Upper lobe of left lung (tissue), 6 donors: Measurements from ENCODE around the gene ZNF554. TPM values are rescaled to one million over a fixed set of nuclear protein-coding genes. Genes with fewer than 3 reads are reported as not detected.

Source experiments
- ATAC-seq, 2 donors: fragments of 200-7000 bp; cut with Tn5 transposase; one replicate each; pipeline ENCODE4 v1.9.1; 2022; ENCODE audit warnings: mild to moderate bottlenecking in 2 of 2, moderate library complexity in 2 of 2; ENCODE audit not compliant: low FRiP score in 2 of 2
- DNase-seq, 2 donors: peaks; one replicate each; pipeline ENCODE4 v3.0.0-alpha.2; 2019 to 2020
- H3K27ac ChIP-seq, 4 donors: fragments of 200-600 bp; sonication (generic); one replicate each; pipeline ENCODE4 v1.5.1; 2016 to 2019
- H3K27me3 ChIP-seq, 4 donors: fragments of 200-600 bp; sonication (generic); one replicate each; pipeline ENCODE4 v1.5.1; 2017 to 2019
- H3K36me3 ChIP-seq, 4 donors: fragments of 200-600 bp; sonication (generic); one replicate each; pipeline ENCODE4 v1.5.1; 2016 to 2019
- H3K4me1 ChIP-seq, 4 donors: fragments of 200-600 bp; sonication (generic); one replicate each; pipeline ENCODE4 v1.5.1; 2018 to 2019
- H3K4me3 ChIP-seq, 4 donors: fragments of 200-600 bp; sonication (generic); one replicate each; pipeline ENCODE4 v1.5.1; 2017 to 2019; ENCODE audit warnings: mild to moderate bottlenecking in 2 of 4, moderate library complexity in 1 of 4
- H3K9me3 ChIP-seq, 4 donors: fragments of 200-600 bp; sonication (generic); one replicate each; pipeline ENCODE4 v1.5.1; 2018 to 2019
- CTCF ChIP-seq, 6 experiments: fragments of 450-650 bp in 4 of 6; fragments of 200-600 bp in 2 of 6; sonication (generic) in 2 of 6; IDR thresholded peaks; one replicate each; pipeline ENCODE4 v1.5.1; 2016 to 2019; ENCODE audit warnings: antibody characterized with exemption in 6 of 6
- EP300 ChIP-seq, 4 donors: sonication (generic); formaldehyde crosslinking; IDR thresholded peaks; one replicate each; pipeline ENCODE4 v1.5.1; 2017; ENCODE audit warnings: antibody characterized with exemption in 4 of 4, control low read depth in 2 of 4
- POLR2A ChIP-seq, 4 donors: fragments of 450-650 bp; IDR thresholded peaks; one replicate each; pipeline ENCODE4 v1.5.1; 2016 to 2017; ENCODE audit warnings: antibody characterized with exemption in 4 of 4, mild to moderate bottlenecking in 2 of 4
- POLR2AphosphoS5 ChIP-seq, 2 donors: sonication (generic); formaldehyde crosslinking; IDR thresholded peaks; one replicate each; pipeline ENCODE4 v1.5.1; 2017; ENCODE audit warnings: antibody characterized with exemption in 2 of 2
- WGBS, 2 donors: methylation state at CpG; one replicate each; pipeline ENCODE4 v1.1.5; 2017 to 2018; 5-methylcytosine and 5-hydroxymethylcytosine counted together
- total RNA-seq, 6 donors: library from RNA; depleted of rRNA in 4 of 6; stranded (reverse); fragments of >200 nt in 4 of 6; gene quantifications; one replicate each; pipeline versions ENCODE4 v1.1.0 to v1.2.1, GENCODE V29; 2016 to 2021
- donor health status: DM: no; HTN: no; CAD: no; lungs with moderate emphysema.
- donor health status: DM: no; HTN: yes; CAD: no; lungs with severe emphysema.

ZNF554 gene
- total RNA-seq, 6 donors from 2014 or later: 3.2 to 11.5 (median 6.7) TPM

GRCh38 chr19:2847507-2847906 lies 27.8 kb downstream of the ZNF554 start:
- 91 to 93% methylated on average over 3 of the region's 3 CpGs for WGBS, 2 donors
- Histone ChIP-seq H3K4me3 (no peak overlapping the region), H3K27ac (no peak overlapping the region), H3K36me3 (peaks cover 14 to 34% (median 21%) of the 10 kb centered on the region in 4 donors), H3K27me3 (no peaks in the 10 kb centered on the region), H3K4me1 (peaks cover 3 to 6% (median 4%) of the 10 kb centered on the region in 4 donors), H3K9me3 (peaks cover 26 to 49% (median 29%) of the 10 kb centered on the region in 4 donors)
- no peak for TF ChIP-seq POLR2A (IDR thresholded peaks at IDR 0.05)
- TF ChIP-seq POLR2AphosphoS5 (IDR thresholded peaks at IDR 0.05): no peak
- no peak for TF ChIP-seq EP300 (IDR thresholded peaks at IDR 0.05)
- no peak for TF ChIP-seq CTCF (IDR thresholded peaks at IDR 0.05)
- DNase-seq (no peak), ATAC-seq (no peak)

- peaks cover 20 to 45% (median 32%) of the 10 kb centered on the region in 4 donors for H3K36me3 ChIP-seq
- ATAC-seq: no peak
- H3K4me1 ChIP-seq: no peaks in the 10 kb centered on the region
- H3K9me3 ChIP-seq: peaks cover 37 to 60% (median 40%) of the 10 kb centered on the region in 4 donors
- 72 to 80% methylated on average over 3 to 4 of the region's 4 CpGs for WGBS, 2 donors
- H3K27me3 ChIP-seq: no peaks in the 10 kb centered on the region
- TF ChIP-seq CTCF (IDR thresholded peaks at IDR 0.05): no peak
- TF ChIP-seq POLR2A (IDR thresholded peaks at IDR 0.05): no peak
- no peak for TF ChIP-seq EP300 (IDR thresholded peaks at IDR 0.05)
- no peak for TF ChIP-seq POLR2AphosphoS5 (IDR thresholded peaks at IDR 0.05)
- no peak overlapping the region for H3K27ac ChIP-seq
- no peak overlapping the region for H3K4me3 ChIP-seq
- no peak for DNase-seq
Observed at GRCh38 chr19:2848616-2849015, 28.9 kb downstream of the ZNF554 start.

GRCh38 chr19:2850256-2850925 lies 30.7 kb downstream of the ZNF554 start:
- Histone ChIP-seq H3K36me3 (peaks cover 20 to 53% (median 36%) of the 10 kb centered on the region in 4 donors), H3K4me1 (no peaks in the 10 kb centered on the region), H3K9me3 (peaks cover 46 to 78% (median 54%) of the 10 kb centered on the region in 4 donors), H3K27ac (no peak overlapping the region), H3K27me3 (no peaks in the 10 kb centered on the region), H3K4me3 (no peak overlapping the region)
- DNase-seq (no peak), ATAC-seq (no peak)
- no peak for TF ChIP-seq POLR2AphosphoS5 (IDR thresholded peaks at IDR 0.05)
- no peak for TF ChIP-seq POLR2A (IDR thresholded peaks at IDR 0.05)
- no peak for TF ChIP-seq CTCF (IDR thresholded peaks at IDR 0.05)
- TF ChIP-seq EP300 (IDR thresholded peaks at IDR 0.05): no peak
- 73 to 74% methylated on average over 3 of the region's 3 CpGs for WGBS, 2 donors

GRCh38 chr19:2852598-2852997 lies 32.9 kb downstream of the ZNF554 start:
- Histone ChIP-seq H3K9me3 (peaks cover 58 to 91% (median 66%) of the 10 kb centered on the region in 4 donors), H3K4me3 (no peak overlapping the region), H3K27ac (no peak overlapping the region), H3K4me1 (no peaks in the 10 kb centered on the region), H3K27me3 (no peaks in the 10 kb centered on the region), H3K36me3 (peaks cover 20 to 48% (median 36%) of the 10 kb centered on the region in 4 donors)
- WGBS, 2 donors: 96 to 97% methylated on average over 10 of the region's 10 CpGs
- no peak for TF ChIP-seq POLR2A (IDR thresholded peaks at IDR 0.05)
- no peak for TF ChIP-seq CTCF (IDR thresholded peaks at IDR 0.05)
- TF ChIP-seq EP300 (IDR thresholded peaks at IDR 0.05): no peak
- TF ChIP-seq POLR2AphosphoS5 (IDR thresholded peaks at IDR 0.05): no peak
- DNase-seq (no peak), ATAC-seq (no peak)
